HL-60 (cell line): ENCODE measurements around the gene FAM78B.

Experiments
- CTCF ChIP-seq: IDR thresholded peaks from one replicate; pipeline ENCODE4 v1.5.1; 2011; ENCODE audit warnings: low read length, control low read depth, inconsistent platforms; ENCODE audit not compliant: insufficient read depth
- GABPA ChIP-seq: IDR thresholded peaks from 2 replicates; pipeline ENCODE4 v1.6.1; 2012; ENCODE audit warnings: low read depth
- POLR2AphosphoS5 ChIP-seq: IDR thresholded peaks from 2 replicates; pipeline ENCODE4 v1.6.1; 2012; ENCODE audit warnings: low read depth
- SPI1 ChIP-seq: IDR thresholded peaks from 2 replicates; pipeline ENCODE4 v1.6.1; 2012; ENCODE audit warnings: low read depth, mild to moderate bottlenecking, borderline replicate concordance

- TF ChIP-seq CTCF (no peak), POLR2AphosphoS5 (no peak), GABPA (no peak), SPI1 (no peak)
Measured at GRCh38 chr1:166197141-166197540, 30.3 kb upstream of the FAM78B start.
